CD8-positive, alpha-beta memory T cell (primary cell): Measurements from ENCODE around the gene CELF1. TPM values are rescaled to one million over a fixed set of nuclear protein-coding genes. Genes with fewer than 3 reads are reported as not detected.

ENCODE experiments used
- CTCF ChIA-PET: fragments of 350-600 bp; sonication (Branson Sonifier 250); formaldehyde crosslinking; loops from one replicate; lab custom pipeline; 2021; ENCODE audit warnings: antibody characterized with exemption; lab: Charles Lee
- POLR2A ChIA-PET: fragments of 350-600 bp; sonication (Branson Sonifier 250); formaldehyde crosslinking; loops from one replicate; lab custom pipeline; 2021; ENCODE audit warnings: antibody characterized with exemption; lab: Charles Lee
- DNase-seq, 5 donors: peaks; one replicate each; pipeline versions ENCODE4 v3.0.0 to v3.0.0-alpha.2; 2020 to 2022; ENCODE audit warnings: mixed read lengths in 1 of 5
- H3K27ac ChIP-seq: one replicate; pipeline ENCODE4 v1.7.0; 2013; ENCODE audit warnings: low read depth, mild to moderate bottlenecking, low read length, moderate library complexity
- H3K27me3 ChIP-seq: 2 replicates; pipeline ENCODE4 v1.7.0; 2013; ENCODE audit warnings: low read length, mild to moderate bottlenecking; ENCODE audit not compliant: insufficient read depth, poor library complexity, severe bottlenecking
- H3K36me3 ChIP-seq: 2 replicates; pipeline ENCODE4 v1.7.0; 2013; ENCODE audit warnings: mild to moderate bottlenecking, low read length, moderate library complexity; ENCODE audit not compliant: insufficient read depth
- H3K4me1 ChIP-seq: 2 replicates; pipeline ENCODE4 v1.7.0; 2013; ENCODE audit warnings: mild to moderate bottlenecking, low read length, moderate library complexity; ENCODE audit not compliant: insufficient read depth
- H3K4me3 ChIP-seq: 2 replicates; pipeline ENCODE4 v1.7.0; 2013; ENCODE audit warnings: mild to moderate bottlenecking, low read length
- H3K9me3 ChIP-seq: 2 replicates; pipeline ENCODE4 v1.7.0; 2013; ENCODE audit warnings: mild to moderate bottlenecking, low read length
- H3K27ac Mint-ChIP-seq, 8 donors: one replicate each; pipeline ENCODE4 v1.8.0; 2020 to 2021; ENCODE audit warnings: mixed read lengths in 8 of 8, mild to moderate bottlenecking in 6 of 8, inconsistent platforms in 3 of 8, moderate library complexity in 3 of 8
- H3K27me3 Mint-ChIP-seq, 2 donors: one replicate each; pipeline ENCODE4 v1.8.0; 2020 to 2021; ENCODE audit warnings: mixed read lengths in 2 of 2, mild to moderate bottlenecking in 1 of 2, moderate library complexity in 1 of 2
- H3K36me3 Mint-ChIP-seq, 3 donors: one replicate each; pipeline ENCODE4 v1.8.0; 2020 to 2021; ENCODE audit warnings: mixed read lengths in 3 of 3, inconsistent platforms in 1 of 3, mild to moderate bottlenecking in 1 of 3
- H3K4me1 Mint-ChIP-seq, 3 donors: one replicate each; pipeline ENCODE4 v1.8.0; 2020 to 2021; ENCODE audit warnings: mixed read lengths in 3 of 3, inconsistent platforms in 1 of 3, mild to moderate bottlenecking in 1 of 3
- H3K4me3 Mint-ChIP-seq, 7 donors: one replicate each; pipeline ENCODE4 v1.8.0; 2020 to 2021; ENCODE audit warnings: mixed read lengths in 7 of 7, mild to moderate bottlenecking in 6 of 7, moderate library complexity in 4 of 7, inconsistent platforms in 2 of 7
- H3K9me3 Mint-ChIP-seq, 5 donors: one replicate each; pipeline ENCODE4 v1.8.0; 2020 to 2022; ENCODE audit warnings: mixed read lengths in 5 of 5, mild to moderate bottlenecking in 3 of 5, moderate library complexity in 2 of 5, inconsistent platforms in 1 of 5
- polyA plus RNA-seq: library from polyadenylated mRNA; unstranded; fragments of 300-500 nt; fragmentation: Illumina TruSeq; gene quantifications from one replicate; pipeline ENCODE4 v1.2.3, GENCODE V29; 2021
- total RNA-seq, 2 experiments: library from RNA; stranded (reverse); gene quantifications; one replicate each; pipeline ENCODE4 v1.2.3, GENCODE V29; 2021

CELF1 gene
- total and polyA plus RNA-seq, 3 experiments from 2014 or later: 80.8 to 168 (median 160) TPM

DNA sequence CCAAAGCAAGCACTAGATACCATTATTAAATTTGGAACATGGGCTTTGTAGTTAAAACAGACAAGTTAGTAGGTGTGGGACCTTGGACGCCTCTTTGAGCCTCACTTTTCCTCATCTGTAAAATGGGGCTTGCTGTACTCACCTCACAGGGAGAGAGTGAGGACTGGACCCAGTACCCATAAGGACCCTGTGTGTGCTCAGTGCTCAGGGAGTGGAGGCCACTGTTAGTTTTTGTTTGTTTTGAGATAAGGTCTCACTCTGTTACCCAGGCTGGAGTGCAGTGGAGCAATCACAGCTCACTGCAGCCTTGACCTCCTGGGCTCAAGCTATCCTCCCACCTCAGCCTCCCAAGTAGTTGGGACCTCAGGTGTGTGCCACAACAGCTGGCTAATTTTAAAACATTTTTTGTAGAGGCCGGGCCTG, 112.9 kb downstream of the CELF1 start:
- POLR2A ChIA-PET: no interaction called here
- H3K36me3 ChIP-seq: no peaks in the 10 kb centered on the region
- Mint-ChIP-seq H3K4me3 (no peak overlapping the region), H3K36me3 (no peaks in the 10 kb centered on the region), H3K27me3 (peaks cover 0 to 1% of the 10 kb centered on the region in 2 donors), H3K4me1 (no peaks in the 10 kb centered on the region), H3K27ac (no peak overlapping the region), H3K9me3 (peaks cover 0 to 2% (median 0%) of the 10 kb centered on the region in 5 donors)
- H3K27ac ChIP-seq: no peak overlapping the region
- H3K9me3 ChIP-seq: no peaks in the 10 kb centered on the region
- DNase-seq: no peak
- H3K4me3 ChIP-seq: no peak overlapping the region
- no peaks in the 10 kb centered on the region for H3K27me3 ChIP-seq
- CTCF ChIA-PET: no interaction called here
- H3K4me1 ChIP-seq: no peaks in the 10 kb centered on the region

DNA sequence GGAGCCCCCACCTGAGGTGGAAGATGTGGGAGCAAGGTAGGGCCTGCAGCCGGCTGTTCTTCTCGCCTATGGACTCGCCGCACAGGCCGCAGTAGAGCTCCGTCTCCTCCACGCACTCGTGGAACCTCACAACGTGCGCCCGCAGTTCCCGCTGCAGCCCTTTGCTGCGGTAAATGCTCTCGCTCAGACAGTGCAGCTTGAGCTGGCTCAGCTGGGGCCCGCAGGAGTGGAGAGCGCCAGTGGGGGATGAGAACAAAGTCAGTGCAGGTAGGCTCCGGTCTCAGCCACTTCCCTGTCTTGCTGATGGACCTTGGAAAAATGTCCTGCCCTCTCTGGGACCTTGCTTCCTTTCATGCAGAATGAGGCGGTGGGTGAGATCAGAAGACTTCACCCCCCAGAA, 114.2 kb downstream of the CELF1 start:
- no peaks in the 10 kb centered on the region for H3K4me1 Mint-ChIP-seq
- no peak for DNase-seq
- Histone ChIP-seq H3K4me1 (no peaks in the 10 kb centered on the region), H3K27me3 (no peaks in the 10 kb centered on the region), H3K4me3 (no peak overlapping the region), H3K36me3 (no peaks in the 10 kb centered on the region), H3K9me3 (no peaks in the 10 kb centered on the region), H3K27ac (no peak overlapping the region)
- no peak overlapping the region for H3K4me3 Mint-ChIP-seq
- no peak overlapping the region for H3K27ac Mint-ChIP-seq
- peaks cover 0 to 2% (median 0%) of the 10 kb centered on the region in 5 donors for H3K9me3 Mint-ChIP-seq
- H3K27me3 Mint-ChIP-seq: no peaks in the 10 kb centered on the region
- ChIA-PET CTCF (no interaction called here), POLR2A (no interaction called here)
- H3K36me3 Mint-ChIP-seq: no peaks in the 10 kb centered on the region

DNA sequence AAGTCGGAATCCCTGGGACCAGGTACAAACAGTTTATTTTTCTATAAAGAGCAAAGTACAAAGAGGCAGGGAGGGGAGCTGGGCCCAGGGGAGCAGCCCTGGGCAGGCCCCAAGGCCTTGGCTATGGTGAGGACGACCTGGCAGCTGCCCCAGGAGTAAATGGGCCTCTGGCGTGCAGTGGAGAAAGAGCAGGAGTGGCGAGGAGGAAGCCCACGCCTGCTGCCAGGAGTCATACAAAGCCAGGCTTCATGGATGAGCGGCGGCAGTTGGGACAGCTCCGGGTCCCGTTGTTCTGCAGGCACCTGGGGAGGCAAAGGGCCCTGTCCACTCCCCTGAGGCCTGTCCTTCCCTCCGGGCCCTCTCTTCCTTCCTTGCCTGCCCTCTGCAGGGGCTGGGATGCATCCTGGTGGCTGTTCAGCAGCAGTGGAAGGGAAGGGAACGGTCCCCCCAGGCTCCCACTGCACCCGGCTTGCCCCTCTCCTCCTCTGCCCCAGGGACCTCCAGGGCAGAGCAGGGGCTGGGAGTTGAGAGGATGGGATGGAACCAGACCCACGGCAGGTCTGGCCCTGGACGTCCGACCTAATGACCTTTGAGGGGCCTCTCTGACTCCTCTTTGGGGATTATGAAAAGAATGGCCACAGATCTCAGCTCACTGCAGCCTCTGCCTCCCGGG, 115.0 kb downstream of the CELF1 start:
- CTCF ChIA-PET: no interaction called here
- H3K36me3 Mint-ChIP-seq: no peaks in the 10 kb centered on the region

DNA sequence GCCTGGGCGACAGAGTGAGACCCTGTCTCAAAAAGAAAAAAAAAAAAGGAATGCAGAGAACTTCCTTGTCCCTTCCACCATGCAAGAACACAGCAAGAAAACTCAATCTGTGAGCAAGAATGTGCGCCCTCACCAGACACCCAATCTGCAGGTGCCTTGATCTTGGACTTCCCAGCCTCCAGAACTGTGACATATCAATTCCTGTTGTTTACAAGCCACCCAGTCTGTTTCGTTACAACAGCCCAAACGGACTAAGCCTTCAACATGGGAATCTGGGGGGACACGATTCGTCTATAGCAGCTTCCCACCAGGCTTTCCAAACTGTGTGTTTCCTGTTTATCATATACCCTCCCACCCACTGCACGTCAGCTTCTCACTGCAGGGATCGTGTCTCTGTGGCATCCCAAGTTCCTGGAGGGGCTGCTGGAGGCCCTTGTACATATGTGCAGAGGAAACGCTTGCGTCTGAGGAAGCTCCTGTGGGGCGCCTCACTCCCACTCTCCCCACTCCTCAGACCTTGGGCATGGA, 115.7 kb downstream of the CELF1 start:
- Histone ChIP-seq H3K27me3 (no peaks in the 10 kb centered on the region), H3K36me3 (no peaks in the 10 kb centered on the region), H3K4me1 (no peaks in the 10 kb centered on the region), H3K4me3 (no peak overlapping the region), H3K9me3 (no peaks in the 10 kb centered on the region), H3K27ac (no peak overlapping the region)
- POLR2A ChIA-PET: no interaction called here
- Mint-ChIP-seq H3K27me3 (no peaks in the 10 kb centered on the region), H3K4me3 (no peak overlapping the region), H3K36me3 (no peaks in the 10 kb centered on the region), H3K4me1 (no peaks in the 10 kb centered on the region), H3K9me3 (peaks cover 0 to 2% (median 0%) of the 10 kb centered on the region in 5 donors), H3K27ac (no peak overlapping the region)
- CTCF ChIA-PET: no interaction called here
- no peak for DNase-seq

More for the DNA sequence above, 115.0 kb downstream of the CELF1 start:
- no peak for DNase-seq
- no peaks in the 10 kb centered on the region for H3K27me3 Mint-ChIP-seq
- peaks cover 0 to 2% (median 0%) of the 10 kb centered on the region in 5 donors for H3K9me3 Mint-ChIP-seq
- no peak overlapping the region for H3K27ac Mint-ChIP-seq
- POLR2A ChIA-PET: no interaction called here
- no peaks in the 10 kb centered on the region for H3K4me1 ChIP-seq
- H3K27ac ChIP-seq: no peak overlapping the region
- H3K4me3 ChIP-seq: no peak overlapping the region
- H3K4me1 Mint-ChIP-seq: no peaks in the 10 kb centered on the region
- no peaks in the 10 kb centered on the region for H3K36me3 ChIP-seq
- no peaks in the 10 kb centered on the region for H3K27me3 ChIP-seq
- no peaks in the 10 kb centered on the region for H3K9me3 ChIP-seq
- no peak overlapping the region for H3K4me3 Mint-ChIP-seq

GRCh38 chr11:47436726-47437125, 116.2 kb downstream of the CELF1 start:
- Mint-ChIP-seq H3K9me3 (peaks cover 0 to 2% (median 0%) of the 10 kb centered on the region in 5 donors), H3K27ac (no peak overlapping the region), H3K4me3 (no peak overlapping the region), H3K36me3 (no peaks in the 10 kb centered on the region), H3K4me1 (no peaks in the 10 kb centered on the region), H3K27me3 (no peaks in the 10 kb centered on the region)
- no peak for DNase-seq
- ChIA-PET CTCF (no interaction called here), POLR2A (no interaction called here)
- H3K27me3 ChIP-seq: no peaks in the 10 kb centered on the region
- no peaks in the 10 kb centered on the region for H3K36me3 ChIP-seq
- H3K4me3 ChIP-seq: no peak overlapping the region
- no peaks in the 10 kb centered on the region for H3K9me3 ChIP-seq
- no peaks in the 10 kb centered on the region for H3K4me1 ChIP-seq
- H3K27ac ChIP-seq: no peak overlapping the region

DNA sequence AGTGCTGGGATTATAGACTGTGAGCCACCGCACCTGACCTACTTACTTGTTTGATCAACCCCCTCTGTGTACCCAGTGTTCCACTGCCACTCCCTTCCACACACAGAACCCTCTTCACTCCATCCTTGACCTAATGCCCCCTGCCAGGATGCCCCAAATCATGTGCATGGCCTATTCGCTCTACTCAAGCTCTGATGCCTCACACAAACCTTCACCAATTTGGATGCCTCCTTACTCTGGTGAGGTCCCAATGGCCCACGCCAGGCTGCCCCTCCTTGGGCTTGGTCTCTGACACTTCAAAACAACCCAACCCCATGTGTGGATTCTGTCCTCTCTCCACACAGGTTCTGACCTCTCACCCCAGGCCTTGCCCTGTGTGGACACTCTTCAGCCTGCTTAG, 117.2 kb downstream of the CELF1 start:
- Mint-ChIP-seq H3K4me3 (no peak overlapping the region), H3K9me3 (peaks cover 0 to 2% (median 0%) of the 10 kb centered on the region in 5 donors), H3K36me3 (no peaks in the 10 kb centered on the region), H3K27ac (no peak overlapping the region), H3K4me1 (no peaks in the 10 kb centered on the region), H3K27me3 (peaks cover 0 to 3% of the 10 kb centered on the region in 2 donors)
- H3K4me1 ChIP-seq: no peaks in the 10 kb centered on the region
- CTCF ChIA-PET: no interaction called here
- no peaks in the 10 kb centered on the region for H3K9me3 ChIP-seq
- H3K36me3 ChIP-seq: no peaks in the 10 kb centered on the region
- H3K4me3 ChIP-seq: no peak overlapping the region
- no peak for DNase-seq
- H3K27ac ChIP-seq: no peak overlapping the region
- POLR2A ChIA-PET: no interaction called here
- no peaks in the 10 kb centered on the region for H3K27me3 ChIP-seq

DNA sequence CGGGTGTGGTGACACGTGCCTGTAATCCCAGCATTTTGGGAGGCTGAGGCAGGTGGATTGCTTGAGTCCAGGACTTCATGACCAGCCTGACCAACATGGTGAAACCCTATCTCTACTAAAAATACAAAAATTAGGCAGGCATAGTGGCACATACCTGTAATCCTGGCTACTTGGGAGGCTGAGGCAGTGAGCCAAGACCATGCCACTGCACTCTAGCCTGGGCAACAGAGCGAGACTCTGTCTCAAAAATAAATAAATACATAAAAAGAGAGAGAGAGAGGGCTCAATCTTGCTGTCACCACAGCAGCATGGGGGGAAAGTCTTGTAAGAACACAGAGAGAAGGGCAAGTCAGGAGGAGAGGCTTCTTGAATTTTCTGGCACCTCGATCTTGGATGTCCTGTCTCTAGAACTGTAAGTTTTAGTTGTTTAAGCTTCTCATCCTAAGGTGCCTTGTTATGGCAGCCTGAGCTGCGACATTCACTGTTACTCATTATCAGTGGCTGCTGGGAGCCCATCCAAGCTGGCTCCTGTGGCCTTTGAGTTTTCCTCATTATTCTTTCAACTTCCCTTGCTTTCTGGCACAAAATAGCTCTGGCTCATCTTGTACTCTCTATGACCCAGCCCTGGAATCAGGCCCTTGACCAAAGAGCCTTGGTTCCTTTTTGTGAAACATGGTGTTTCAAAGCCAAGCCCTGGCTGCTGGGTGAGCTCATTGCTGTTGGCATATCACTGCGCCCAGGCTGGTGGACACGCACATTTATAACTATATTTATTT, 118.7 kb downstream of the CELF1 start:
- peaks cover 0 to 2% (median 0%) of the 10 kb centered on the region in 5 donors for H3K9me3 Mint-ChIP-seq
- no peak for DNase-seq
- peaks cover 0 to 1% (median 0%) of the 10 kb centered on the region in 3 donors for H3K36me3 Mint-ChIP-seq
- no peak overlapping the region for H3K4me3 Mint-ChIP-seq
- Histone ChIP-seq H3K36me3 (no peaks in the 10 kb centered on the region), H3K27ac (no peak overlapping the region), H3K9me3 (no peaks in the 10 kb centered on the region), H3K27me3 (no peaks in the 10 kb centered on the region), H3K4me1 (no peaks in the 10 kb centered on the region), H3K4me3 (no peak overlapping the region)
- H3K27ac Mint-ChIP-seq: no peak overlapping the region
- POLR2A ChIA-PET: no interaction called here
- CTCF ChIA-PET: no interaction called here
- no peaks in the 10 kb centered on the region for H3K4me1 Mint-ChIP-seq
- peaks cover 0 to 3% of the 10 kb centered on the region in 2 donors for H3K27me3 Mint-ChIP-seq

GRCh38 chr11:47433157-47433556, 119.8 kb downstream of the CELF1 start:
- ChIA-PET POLR2A (no interaction called here), CTCF (no interaction called here)
- no peaks in the 10 kb centered on the region for H3K4me1 Mint-ChIP-seq
- Histone ChIP-seq H3K9me3 (no peaks in the 10 kb centered on the region), H3K4me3 (no peak overlapping the region), H3K27me3 (no peaks in the 10 kb centered on the region), H3K4me1 (no peaks in the 10 kb centered on the region), H3K36me3 (no peaks in the 10 kb centered on the region), H3K27ac (no peak overlapping the region)
- DNase-seq: no peak
- peaks cover 0 to 1% (median 0%) of the 10 kb centered on the region in 3 donors for H3K36me3 Mint-ChIP-seq
- H3K9me3 Mint-ChIP-seq: peaks cover 0 to 2% (median 0%) of the 10 kb centered on the region in 5 donors
- H3K27me3 Mint-ChIP-seq: peaks cover 0 to 3% of the 10 kb centered on the region in 2 donors
- H3K4me3 Mint-ChIP-seq: no peak overlapping the region
- H3K27ac Mint-ChIP-seq: peak overlapping the region in 2 of 8 donors; percentile 40 to 70
